Stimulated activated CD8-positive, alpha-beta memory T cell treated with anti-CD3 and anti-CD28 coated beads, Interleukin-2, amount 100 ng/mL, for 48 hours (primary cell): Measurements from ENCODE around the gene ATP6V1G1.
A peak's percentile ranks its signal among the peaks of the same experiment; 100 is the strongest.
"Not testable (repeated sequence)": the region's sequence is repeated elsewhere in the genome, so short reads cannot be mapped to it uniquely, and the experiment has no call there.

ENCODE experiments used
- DNase-seq, 2 donors: peaks; one replicate each; pipeline ENCODE4 v3.0.0-alpha.2; 2020; ENCODE audit warnings: low read depth in 2 of 2

ATP6V1G1 gene, protein sequence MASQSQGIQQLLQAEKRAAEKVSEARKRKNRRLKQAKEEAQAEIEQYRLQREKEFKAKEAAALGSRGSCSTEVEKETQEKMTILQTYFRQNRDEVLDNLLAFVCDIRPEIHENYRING

DNA sequence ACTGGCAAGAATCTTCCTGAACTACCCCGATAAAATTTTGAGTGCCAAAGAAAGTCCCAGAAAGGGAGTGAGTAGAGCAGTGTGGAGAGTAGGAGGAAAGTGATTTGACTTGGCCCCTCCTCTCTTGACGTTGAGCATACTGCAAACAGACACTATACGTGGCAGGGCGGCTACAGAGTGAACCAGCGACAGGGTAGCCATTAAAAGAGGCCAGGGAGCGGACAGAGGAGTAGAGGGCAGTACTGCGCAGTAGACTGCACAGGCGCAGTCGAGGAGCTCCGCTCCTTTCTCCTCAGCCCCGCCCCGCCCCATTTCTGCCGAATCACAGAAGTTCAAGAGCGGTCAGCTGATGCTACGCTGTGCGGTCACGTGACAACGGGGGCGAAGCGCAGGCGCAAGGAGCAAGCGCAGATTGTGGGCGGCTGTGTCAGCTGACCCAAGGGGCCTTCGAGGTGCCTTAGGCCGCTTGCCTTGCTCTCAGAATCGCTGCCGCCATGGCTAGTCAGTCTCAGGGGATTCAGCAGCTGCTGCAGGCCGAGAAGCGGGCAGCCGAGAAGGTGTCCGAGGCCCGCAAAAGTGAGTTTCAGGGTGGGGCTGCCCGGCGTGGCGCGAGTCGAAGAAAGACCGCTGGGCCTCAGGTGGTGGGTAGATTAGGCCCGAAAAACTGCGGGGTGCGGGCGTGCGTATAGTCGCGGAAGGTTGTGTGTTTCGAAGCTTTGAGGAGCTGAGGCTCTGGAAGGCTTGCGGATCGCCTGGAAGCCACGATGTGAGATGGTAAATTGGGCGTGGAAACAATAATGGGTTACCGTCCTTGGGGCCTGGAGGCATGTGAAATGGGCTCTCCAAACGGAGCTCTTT lies at the start of gene ATP6V1G1:
TSS of gene ATP6V1G1 (plus strand) at position 425 of the 858 bp plus-strand sequence. CDS start at position 495, 70 bp downstream.
- DNase-seq = peak; percentile 100

DNA sequence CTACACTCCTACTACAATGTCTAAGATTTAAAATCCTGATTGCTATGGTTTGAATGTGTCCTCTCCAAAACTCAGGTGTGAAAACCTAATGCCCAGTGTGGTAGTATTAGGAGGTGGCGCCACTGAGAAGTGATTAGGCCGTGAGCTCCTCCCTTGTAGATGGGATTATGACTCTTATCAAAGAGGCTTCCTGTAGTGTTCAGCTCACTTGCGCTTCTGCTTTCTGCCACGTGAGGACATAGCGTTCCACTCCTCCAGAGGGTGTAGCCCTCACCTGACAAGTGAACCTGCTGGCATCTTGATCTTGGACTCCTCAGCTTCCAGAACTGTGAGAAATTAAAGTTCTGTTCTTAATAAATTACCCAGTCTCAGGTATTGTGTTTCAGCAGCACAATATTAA lies 49.3 kb upstream of the ATP6V1G1 start:
- no peak for DNase-seq

DNA sequence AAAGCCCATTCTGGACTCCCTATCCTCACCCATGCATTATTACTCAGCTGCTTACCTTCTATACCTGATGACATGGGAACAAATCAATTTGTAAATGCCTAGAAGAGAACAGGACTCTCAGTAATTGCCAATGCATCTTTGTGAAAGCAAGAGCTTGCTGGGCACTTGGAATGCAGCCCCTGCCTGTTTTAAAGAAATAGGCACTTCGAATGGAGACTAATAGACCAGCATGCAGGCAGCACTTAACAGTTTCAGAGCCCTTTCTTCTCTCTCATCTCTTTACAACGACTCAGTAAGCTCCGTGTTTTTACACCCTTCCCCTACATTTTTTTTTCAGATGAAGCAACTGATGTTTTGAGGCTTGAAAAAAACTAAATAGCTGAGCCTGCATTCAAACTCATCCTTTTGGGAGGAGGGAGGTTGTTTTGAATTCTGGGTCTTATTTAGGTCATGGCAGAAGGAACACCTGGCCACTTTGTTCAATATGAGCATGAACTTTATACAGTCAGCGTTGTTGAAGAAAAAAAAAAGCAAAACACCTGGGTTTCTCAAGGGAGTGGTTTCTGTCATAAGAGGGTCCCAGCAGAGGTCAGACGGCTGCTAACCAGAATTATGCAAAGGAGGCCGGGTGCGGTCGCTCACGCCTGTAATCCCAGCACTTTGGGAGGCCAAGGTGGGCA lies 47.7 kb upstream of the ATP6V1G1 start:
- DNase-seq = no peak

DNA sequence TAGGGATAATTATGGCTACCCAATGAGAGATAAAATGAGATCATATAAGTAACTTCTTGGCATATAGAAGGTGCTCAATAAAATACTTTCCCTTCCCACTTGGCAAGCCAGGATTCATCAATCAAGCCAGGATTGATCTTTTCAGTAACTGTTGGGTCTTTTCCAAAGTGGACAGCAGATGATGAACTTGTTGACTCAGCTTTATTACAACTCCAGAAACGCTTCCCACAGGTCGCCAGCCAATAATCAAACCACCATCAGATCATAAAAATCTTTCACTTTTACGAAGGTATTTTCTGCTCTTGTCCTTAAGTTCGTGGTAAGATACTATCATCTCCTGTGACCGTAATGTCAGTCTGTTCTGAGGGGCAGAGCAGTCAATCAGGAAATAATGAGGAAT lies 42.5 kb upstream of the ATP6V1G1 start:
- DNase-seq = no peak

DNA sequence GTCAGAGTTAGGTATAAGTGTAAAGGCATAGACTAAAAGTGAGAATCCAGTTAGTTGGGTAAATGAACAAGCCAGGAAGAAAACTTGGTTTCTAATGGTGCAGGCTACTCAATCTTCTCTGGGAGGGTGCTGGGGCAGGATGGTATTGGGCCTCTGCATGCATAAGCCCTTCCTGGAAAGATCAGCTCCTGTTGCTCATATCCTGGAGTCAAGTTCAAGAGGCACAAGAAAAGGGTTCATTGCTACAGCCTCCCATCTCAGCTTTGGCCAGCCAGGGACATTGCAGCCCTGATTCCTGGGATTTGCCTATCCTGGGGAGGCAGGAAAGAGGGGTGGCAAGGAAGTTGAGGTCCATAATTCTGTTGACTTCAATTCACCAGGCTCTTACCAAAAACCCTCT lies 40.7 kb upstream of the ATP6V1G1 start:
- DNase-seq = no peak

DNA sequence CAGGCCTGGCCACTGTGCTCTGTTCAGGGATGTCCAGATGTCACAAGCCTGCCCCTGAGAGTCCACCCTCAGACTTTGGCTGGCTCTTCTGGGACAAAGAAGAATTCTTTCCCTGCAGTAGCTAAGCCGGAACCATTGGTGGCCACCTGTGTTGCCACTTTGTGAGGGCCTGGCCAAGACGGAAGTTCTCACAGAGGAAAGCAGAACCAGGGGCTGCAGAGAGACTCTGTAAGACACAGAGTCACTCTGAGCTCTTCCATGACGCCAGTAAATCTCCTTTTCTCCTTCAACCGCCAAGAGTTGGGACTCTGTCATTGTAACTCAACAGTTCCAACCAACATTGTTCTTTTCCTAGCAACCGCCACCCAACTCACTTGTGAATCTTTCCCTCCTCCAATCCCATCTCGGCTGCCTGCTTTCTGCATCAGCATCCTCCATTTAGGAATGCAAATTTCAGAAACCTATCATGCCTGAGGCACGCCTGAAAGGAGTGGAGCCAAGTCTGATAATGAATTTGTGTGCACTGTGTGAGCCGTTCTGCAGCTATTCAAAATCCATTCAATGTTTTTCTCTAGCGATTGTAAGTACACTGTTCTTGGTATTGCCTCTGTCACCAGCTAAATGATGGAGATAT lies 37.8 kb upstream of the ATP6V1G1 start:
- DNase-seq = no peak

DNA sequence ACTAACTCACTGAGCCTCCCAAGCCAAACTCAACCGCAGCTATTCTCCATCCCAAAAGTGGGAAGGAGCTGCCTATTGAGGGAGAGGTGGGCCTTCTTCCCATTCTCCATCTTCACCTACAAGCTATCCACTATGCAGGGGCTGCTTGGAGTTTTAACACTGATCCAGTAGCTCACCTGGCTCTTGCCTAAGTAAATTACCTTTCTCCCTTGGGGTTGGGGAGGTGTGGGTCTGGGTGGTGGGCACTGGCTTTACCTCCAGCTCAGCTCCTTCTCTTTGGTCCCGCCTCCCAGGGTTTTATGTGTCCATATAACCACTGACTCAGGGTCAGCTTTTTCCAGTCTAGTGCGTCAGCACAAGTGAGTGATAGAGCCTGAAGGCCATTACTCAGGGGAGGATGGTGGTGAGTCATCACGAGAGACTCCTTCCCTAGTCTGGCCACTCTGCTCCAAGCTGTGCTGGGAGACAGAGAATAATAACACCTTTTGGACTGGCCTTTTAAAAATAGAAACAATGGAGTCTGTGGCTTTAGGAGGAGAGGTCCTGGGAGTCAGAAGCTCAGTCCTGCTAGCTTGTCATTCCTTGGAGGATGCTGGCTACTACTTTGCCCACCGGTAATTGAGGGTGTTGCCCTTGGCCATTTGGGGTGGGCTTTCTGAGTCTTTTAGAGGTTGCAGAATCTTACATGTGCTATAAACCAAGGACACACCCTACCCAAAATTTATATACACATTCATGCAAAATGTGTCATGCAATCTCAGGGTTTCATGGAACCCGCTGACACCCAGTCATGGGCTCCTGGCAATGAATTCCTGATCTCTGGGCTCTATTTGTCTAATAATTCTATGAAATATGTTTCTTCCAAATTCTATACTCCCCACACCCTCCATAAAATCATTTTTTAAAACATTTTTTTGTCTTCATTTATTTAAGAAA lies 35.6 kb upstream of the ATP6V1G1 start:
- DNase-seq = no peak

DNA sequence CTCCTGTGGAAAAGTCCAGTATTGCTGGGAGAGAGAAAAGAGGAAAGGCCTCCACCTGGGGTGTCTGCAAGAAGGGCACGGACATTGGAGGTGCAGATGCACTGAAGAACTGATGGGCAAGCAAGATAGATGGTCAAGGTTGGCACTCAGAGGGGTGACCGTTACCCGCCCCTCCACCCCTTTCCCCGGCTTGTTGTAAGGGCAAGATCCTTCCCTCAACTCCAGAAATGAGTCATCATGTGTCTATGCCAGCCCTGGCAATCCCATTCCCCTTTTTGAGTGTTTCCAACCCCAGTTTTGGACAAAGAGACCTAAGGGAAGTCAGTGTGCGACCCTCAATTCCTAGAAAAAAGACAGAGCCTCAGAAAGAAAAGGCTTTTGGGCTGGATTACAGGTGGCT lies 34.9 kb upstream of the ATP6V1G1 start:
- no peak for DNase-seq

DNA sequence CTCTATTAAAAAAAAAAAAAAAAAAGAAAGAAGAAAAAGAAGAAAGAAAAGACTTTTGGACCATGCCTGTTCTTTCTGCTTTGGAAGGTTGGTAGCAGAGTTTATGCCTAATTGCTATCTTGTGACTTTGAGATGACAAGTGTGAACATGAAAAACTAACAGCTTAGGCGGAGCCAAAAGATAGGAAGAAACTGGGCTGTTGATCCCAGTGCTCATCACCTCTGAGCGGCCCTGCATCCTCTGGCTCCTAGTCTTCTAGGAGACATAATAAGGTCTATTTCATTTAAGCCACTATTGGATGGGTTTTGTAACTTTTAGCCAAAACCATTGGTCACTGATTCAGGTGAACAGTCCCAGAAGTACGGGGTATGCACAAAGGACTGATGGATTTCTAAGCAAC lies 34.4 kb upstream of the ATP6V1G1 start:
- no peak for DNase-seq

DNA sequence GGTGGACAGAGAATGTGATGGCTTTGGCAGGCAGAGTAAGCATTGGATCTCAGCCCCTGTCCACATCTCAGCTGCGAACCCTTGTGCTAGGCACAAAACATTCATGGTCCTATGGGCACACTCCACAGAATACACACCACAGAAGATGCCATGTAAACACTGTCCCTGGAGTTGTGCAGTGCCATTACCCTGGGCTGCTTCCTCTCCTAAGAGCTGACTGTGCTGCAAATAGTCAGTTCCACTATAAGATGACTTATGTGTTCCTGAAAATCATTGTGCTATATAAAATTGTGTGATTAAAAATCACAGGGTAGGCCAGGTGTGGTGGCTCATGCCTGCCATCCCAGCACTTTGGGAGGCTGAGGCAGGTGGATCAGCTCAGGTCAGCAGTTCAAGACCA lies 31.9 kb upstream of the ATP6V1G1 start:
- DNase-seq = no peak

DNA sequence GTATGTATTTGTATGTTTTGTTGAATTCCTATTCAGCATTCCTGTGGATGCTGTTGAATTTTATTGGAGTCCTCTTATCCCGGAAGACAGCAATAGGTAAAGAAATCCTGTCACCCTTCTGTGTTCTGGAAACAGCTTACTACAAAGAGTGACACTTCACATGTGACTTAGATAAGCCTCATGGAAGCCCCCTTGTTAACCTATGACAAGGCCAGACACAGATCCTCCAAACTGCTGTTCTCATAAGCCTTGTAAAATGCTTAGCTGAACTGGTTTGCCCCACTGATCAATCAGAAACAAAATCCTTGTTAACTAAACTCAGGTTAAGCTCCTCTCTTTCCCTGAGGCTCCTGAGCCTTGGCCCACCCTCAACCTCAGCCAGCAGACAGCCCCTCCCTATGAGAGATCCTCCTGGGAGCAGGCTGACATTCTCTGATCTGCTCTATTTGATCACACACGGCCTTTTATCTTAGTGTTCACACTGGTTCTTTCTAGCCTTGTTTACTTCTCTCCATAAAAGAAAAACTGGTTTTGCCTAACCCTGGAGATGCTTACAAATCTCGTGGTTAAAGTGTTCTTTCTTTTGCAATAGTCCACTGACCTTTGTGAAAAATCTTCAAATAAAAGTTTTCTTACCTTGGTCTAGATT lies 29.4 kb upstream of the ATP6V1G1 start:
- no peak for DNase-seq

DNA sequence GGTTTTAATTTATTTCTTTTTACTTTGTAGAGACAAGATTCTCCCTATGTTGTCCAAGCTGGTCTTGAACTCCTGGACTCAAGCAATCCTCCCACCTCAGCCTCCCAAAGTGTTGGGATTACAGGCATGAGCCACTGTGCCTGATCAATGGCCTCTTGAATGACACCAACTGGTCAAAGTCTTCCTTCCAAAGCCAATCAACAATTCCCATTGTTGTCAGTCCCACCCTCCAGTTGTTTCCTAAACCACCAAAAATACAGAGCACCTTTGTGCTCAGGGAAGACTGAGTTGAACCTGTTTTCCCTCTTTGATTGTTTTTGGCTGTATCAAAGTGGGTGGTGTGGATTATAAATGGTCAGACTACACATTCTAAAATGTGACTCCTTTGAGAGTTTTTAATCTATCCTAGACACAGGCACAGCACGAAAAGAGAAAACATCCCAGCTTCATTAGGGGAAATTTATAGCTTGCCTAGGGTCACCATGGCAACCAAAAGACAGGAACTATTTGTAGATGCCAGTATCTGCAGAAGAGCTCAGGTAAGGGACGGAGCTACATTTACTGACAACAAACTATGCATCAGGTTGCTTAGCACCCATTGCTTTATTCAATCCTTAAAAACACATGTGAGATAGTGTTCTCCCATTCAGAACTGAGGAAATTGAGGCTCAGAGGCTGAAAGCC lies 27.6 kb upstream of the ATP6V1G1 start:
- DNase-seq = no peak

DNA sequence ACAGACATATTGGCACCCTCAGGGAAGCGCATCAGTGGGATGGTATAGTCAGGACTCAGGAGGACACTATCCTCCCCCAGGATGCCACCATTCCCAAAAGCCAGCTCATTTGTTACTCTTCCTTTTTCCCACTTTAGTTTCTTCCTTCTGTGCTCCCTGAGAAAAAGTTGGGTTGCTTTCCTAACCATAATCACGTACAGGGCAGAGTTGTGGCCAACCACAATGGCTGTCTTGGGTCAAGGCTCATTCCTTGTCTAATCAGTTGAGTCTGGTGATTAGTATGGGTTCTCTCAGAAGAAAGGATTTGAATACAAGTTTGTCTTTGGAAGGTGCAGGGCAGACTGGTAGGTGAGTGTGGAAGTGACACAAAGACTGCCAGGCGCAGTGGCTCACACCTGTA lies 26.6 kb upstream of the ATP6V1G1 start:
- no peak for DNase-seq

DNA sequence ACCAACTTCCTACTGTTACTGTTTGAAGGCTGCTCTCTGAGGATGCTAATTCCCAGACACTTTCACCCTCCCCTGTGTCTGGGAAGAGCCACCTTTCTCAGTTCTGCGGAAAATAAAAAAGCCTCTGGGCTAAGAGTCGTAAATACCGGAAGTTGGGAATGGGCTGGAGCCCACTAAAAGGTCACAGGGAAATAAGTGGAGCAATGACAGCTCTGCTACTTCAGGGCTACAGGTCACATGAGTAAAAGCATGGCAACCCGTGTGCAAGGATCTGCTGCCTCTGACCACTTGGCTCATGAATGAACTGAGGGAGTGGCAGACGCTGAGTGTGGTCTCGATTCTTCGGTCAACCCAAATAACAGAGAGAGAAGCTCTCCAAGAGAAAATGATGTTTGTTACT lies 25.8 kb upstream of the ATP6V1G1 start:
- DNase-seq = no peak

DNA sequence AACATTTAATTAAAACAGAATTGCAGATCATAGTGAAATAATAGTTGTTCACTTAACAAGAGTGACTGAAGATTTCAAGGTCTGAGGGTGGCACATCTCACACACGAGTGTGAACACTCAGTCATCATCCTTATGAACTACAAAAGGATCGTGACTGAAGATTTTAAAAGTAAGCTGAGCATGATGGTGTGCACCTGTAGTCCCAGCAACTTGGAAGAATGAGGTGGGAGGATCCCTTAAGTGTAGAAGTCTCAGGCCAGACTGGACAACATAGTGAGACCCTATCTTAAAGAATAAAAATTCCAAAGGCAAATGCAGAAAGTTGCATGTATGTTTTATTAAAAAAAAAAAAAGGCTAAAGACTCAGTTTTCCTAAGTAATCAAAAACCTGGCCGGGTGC lies 22.4 kb upstream of the ATP6V1G1 start:
- DNase-seq = no peak

DNA sequence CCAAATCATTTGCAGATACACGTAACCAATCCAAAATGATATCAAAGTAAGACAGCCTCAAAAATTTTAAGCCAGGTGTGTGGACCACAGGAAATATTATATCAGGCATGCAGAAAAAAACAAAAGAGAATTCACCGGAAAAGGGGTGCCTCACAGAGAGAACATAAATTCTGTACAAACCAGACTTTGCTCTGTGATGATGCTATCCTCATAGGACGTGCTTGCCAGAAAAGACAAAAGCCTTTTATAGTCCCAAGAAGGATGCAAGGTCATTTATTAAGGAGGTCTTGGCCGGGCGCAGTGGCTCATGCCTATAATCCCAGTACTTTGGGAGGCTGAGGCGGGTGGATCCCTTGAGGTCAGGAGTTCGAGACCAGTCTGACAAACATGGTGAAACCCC lies 16.8 kb upstream of the ATP6V1G1 start:
- no peak for DNase-seq

DNA sequence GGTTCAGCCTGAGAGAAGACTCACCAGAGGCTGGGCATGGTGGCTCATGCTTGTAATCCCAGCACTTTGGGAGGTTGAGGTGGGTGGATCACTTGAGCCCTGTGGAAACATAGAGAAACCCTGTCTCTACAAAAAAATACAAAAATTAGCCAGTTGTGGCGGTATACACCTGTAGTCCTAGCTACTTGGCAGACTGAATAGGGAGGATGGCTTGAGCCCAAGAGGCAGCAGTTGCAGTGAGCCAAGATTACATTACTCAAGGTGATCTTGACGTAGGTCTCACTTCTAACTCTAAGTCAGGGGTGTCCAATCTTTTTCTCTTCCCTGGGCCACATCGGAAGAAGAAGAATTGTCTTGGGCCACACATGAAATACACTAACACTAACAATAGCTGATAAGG lies 16.2 kb upstream of the ATP6V1G1 start:
- no peak for DNase-seq

DNA sequence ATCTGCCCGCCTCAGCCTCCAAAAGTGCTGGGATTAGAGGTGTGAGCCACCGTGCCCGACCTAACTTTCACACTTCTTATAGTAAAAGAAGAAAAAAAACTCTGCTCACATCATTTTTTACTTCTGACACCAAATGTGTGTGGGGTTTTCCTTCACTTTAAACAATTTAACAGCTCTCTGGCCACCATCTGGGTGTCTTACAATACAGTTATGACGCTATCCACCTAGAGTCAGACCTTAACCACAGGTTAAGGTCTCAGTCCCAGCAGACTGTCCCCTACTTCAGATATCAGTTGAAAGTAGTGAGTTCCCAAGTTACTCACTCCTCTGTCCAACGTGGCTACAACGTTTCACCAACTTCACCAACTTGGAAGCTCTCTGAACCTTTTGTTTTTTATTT lies 15.4 kb upstream of the ATP6V1G1 start:
- DNase-seq = no peak

DNA sequence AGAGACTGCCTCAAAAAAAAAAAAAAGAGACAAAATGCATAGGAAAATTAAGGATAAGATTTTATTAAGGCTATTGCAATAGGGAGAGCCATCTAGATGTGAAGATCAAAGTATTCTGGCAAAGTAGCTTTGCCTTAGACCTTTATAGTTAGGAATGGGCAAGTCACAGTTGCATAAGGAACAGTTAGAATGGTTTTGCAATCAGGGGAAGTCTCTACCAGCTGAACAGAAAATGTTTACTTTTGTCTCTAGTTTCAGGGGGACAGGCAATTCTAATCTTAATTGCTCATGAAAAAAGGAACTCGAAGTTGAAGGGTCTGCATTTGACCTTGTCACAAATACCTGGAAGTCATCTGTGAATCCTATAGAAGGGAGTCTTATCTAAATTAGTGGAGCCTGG lies 13.1 kb upstream of the ATP6V1G1 start:
- DNase-seq = no peak

DNA sequence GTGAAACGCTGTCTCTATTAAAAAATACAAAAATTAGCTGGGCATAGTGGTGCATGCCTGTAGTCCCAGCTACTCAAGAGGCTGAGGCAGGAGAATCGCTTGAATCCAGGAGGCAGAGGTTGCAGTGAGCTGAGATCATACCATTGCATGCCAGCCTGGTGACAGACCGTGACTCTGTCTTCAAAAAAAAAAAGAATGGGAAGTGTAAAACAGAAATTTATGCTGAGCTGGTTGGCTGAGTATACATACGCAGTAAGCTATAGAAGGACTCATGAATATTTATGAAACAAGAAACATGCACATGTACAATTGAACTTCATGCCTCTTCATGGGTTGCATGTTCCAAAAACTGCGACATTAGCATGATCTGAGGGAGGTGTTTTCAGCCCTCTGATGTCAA lies 10.8 kb upstream of the ATP6V1G1 start:
- not testable (repeated sequence) for DNase-seq
